22Rv1 (cell line): ENCODE results near the gene NEU4.

Source experiments
- ZFX ChIP-seq: fragments of 450-650 bp; IDR thresholded peaks from 2 replicates; pipeline ENCODE4 v1.6.1; 2017; ENCODE audit warnings: antibody characterized with exemption, borderline replicate concordance
- TF ChIP-seq, protein P1 (sequence below): fragments of 450-650 bp; IDR thresholded peaks from 2 replicates; pipeline ENCODE4 v1.5.1; 2017; ENCODE audit warnings: mild to moderate bottlenecking

- TF ChIP-seq, protein P1, sequence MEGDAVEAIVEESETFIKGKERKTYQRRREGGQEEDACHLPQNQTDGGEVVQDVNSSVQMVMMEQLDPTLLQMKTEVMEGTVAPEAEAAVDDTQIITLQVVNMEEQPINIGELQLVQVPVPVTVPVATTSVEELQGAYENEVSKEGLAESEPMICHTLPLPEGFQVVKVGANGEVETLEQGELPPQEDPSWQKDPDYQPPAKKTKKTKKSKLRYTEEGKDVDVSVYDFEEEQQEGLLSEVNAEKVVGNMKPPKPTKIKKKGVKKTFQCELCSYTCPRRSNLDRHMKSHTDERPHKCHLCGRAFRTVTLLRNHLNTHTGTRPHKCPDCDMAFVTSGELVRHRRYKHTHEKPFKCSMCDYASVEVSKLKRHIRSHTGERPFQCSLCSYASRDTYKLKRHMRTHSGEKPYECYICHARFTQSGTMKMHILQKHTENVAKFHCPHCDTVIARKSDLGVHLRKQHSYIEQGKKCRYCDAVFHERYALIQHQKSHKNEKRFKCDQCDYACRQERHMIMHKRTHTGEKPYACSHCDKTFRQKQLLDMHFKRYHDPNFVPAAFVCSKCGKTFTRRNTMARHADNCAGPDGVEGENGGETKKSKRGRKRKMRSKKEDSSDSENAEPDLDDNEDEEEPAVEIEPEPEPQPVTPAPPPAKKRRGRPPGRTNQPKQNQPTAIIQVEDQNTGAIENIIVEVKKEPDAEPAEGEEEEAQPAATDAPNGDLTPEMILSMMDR, result no peak
- TF ChIP-seq ZFX, result no peak
Observed at GRCh38 chr2:241812730-241813643, 4.0 kb downstream of the NEU4 start.
